SU-DHL-6 (cell line): ENCODE measurements around the gene FAXC.

ENCODE experiments used
- H2AFZ ChIP-seq: fragments of 200-600 bp; sonication (generic); 2 replicates; pipeline ENCODE4 v1.6.1; 2014; ENCODE audit warnings: low read depth, mild to moderate bottlenecking, moderate library complexity, mixed read lengths, antibody characterized with exemption, low read length; ENCODE audit not compliant: severe bottlenecking
- H3F3A ChIP-seq: fragments of 200-600 bp; shearing (Covaris generic); 2 replicates; pipeline ENCODE4 v1.6.0; 2016; ENCODE audit warnings: antibody characterized with exemption, mild to moderate bottlenecking; ENCODE audit not compliant: insufficient read depth
- H3K27ac ChIP-seq: fragments of 200-600 bp; sonication (generic); 2 replicates; pipeline ENCODE4 v1.5.1; 2016; ENCODE audit warnings: low read depth, mild to moderate bottlenecking, low read length, moderate library complexity, mixed read lengths
- H3K27me3 ChIP-seq: fragments of 200-600 bp; sonication (generic), shearing (Covaris generic); 2 replicates; pipeline ENCODE4 v1.6.0; 2014; ENCODE audit warnings: mild to moderate bottlenecking, low read length
- H3K36me3 ChIP-seq: fragments of 200-600 bp; sonication (generic); 2 replicates; pipeline ENCODE4 v1.6.1; 2014; ENCODE audit warnings: mild to moderate bottlenecking, low read length, mixed read lengths
- H3K4me2 ChIP-seq: fragments of 300-600, 200-600 bp; shearing (Covaris generic), sonication (generic); 2 replicates; pipeline ENCODE4 v1.6.0; 2014; ENCODE audit warnings: low read length, low read depth, mild to moderate bottlenecking; ENCODE audit not compliant: poor library complexity, severe bottlenecking
- H3K4me3 ChIP-seq: fragments of 200-600 bp; sonication (generic); 2 replicates; pipeline ENCODE4 v1.5.1; 2014; ENCODE audit warnings: antibody characterized with exemption, low read length, mild to moderate bottlenecking, mixed read lengths; ENCODE audit not compliant: insufficient read depth, poor library complexity, severe bottlenecking
- H3K79me2 ChIP-seq: fragments of 200-600 bp; sonication (generic); 2 replicates; pipeline ENCODE4 v1.6.1; 2014; ENCODE audit warnings: mild to moderate bottlenecking, low read length, moderate library complexity; ENCODE audit not compliant: insufficient read depth
- H3K9ac ChIP-seq: fragments of 200-600 bp; sonication (generic); 2 replicates; pipeline ENCODE4 v1.7.0; 2014; ENCODE audit warnings: mild to moderate bottlenecking, low read length
- H3K9me2 ChIP-seq: fragments of 200-600 bp; sonication (generic); replicated peaks from 2 replicates; pipeline ENCODE4 v1.6.1; 2014; ENCODE audit warnings: low read length; ENCODE audit not compliant: insufficient read depth
- H3K9me3 ChIP-seq: fragments of 200-600 bp; sonication (generic); 2 replicates; pipeline ENCODE4 v1.6.1; 2014; ENCODE audit warnings: low read length, mixed read lengths; ENCODE audit not compliant: insufficient read depth
- H4K20me1 ChIP-seq: fragments of 200-600 bp; sonication (generic); 2 replicates; pipeline ENCODE4 v1.6.1; 2014; ENCODE audit warnings: low read depth, mild to moderate bottlenecking, antibody characterized with exemption, low read length, moderate library complexity, mixed read lengths
- CTCF ChIP-seq: fragments of 200-600 bp; sonication (generic); IDR thresholded peaks from one replicate; pipeline ENCODE4 v1.5.1; 2017; ENCODE audit warnings: antibody characterized with exemption, mild to moderate bottlenecking, low read length, moderate library complexity; ENCODE audit not compliant: insufficient read depth, poor library complexity, severe bottlenecking
- EZH2phosphoT487 ChIP-seq: fragments of 200-600 bp; sonication (generic), shearing (Covaris generic); conservative IDR thresholded peaks from 2 replicates; pipeline ENCODE4 v1.6.1; 2018; ENCODE audit warnings: mild to moderate bottlenecking, antibody characterized with exemption, low read length, moderate library complexity, mixed read lengths

The FAXC gene

GRCh38 chr6:99345164-99345563, 4.3 kb downstream of the FAXC start:
- TF ChIP-seq EZH2phosphoT487 = no peak
- TF ChIP-seq CTCF = no peak
- Histone ChIP-seq H3K27me3 (no peaks in the 10 kb centered on the region), H3K36me3 (no peaks in the 10 kb centered on the region), H3K27ac (no peak overlapping the region), H3K79me2 (no peaks in the 10 kb centered on the region), H3K4me2 (no peak overlapping the region), H2AFZ (no peak overlapping the region), H3K4me3 (no peak overlapping the region), H4K20me1 (no peaks in the 10 kb centered on the region), H3K9me2 (no peaks in the 10 kb centered on the region), H3K9me3 (no peaks in the 10 kb centered on the region), H3K9ac (no peak overlapping the region), H3F3A (no peaks in the 10 kb centered on the region)

- Histone ChIP-seq H3K9ac (no peak overlapping the region), H3K27me3 (no peaks in the 10 kb centered on the region), H3K36me3 (no peaks in the 10 kb centered on the region), H3K4me2 (no peak overlapping the region), H3F3A (no peaks in the 10 kb centered on the region), H3K4me3 (no peak overlapping the region), H3K9me3 (no peaks in the 10 kb centered on the region), H4K20me1 (no peaks in the 10 kb centered on the region), H3K9me2 (no peaks in the 10 kb centered on the region), H2AFZ (no peak overlapping the region), H3K27ac (no peak overlapping the region), H3K79me2 (no peaks in the 10 kb centered on the region)
- no peak for TF ChIP-seq EZH2phosphoT487
- no peak for TF ChIP-seq CTCF
Measured at GRCh38 chr6:99344289-99344688, 5.2 kb downstream of the FAXC start.

- H3K27me3 ChIP-seq = no peaks in the 10 kb centered on the region
- TF ChIP-seq EZH2phosphoT487 = no peak
- TF ChIP-seq CTCF = no peak
- H3K9ac ChIP-seq = no peak overlapping the region
- no peak overlapping the region for H2AFZ ChIP-seq
- no peaks in the 10 kb centered on the region for H3K9me2 ChIP-seq
- H3K4me3 ChIP-seq = no peak overlapping the region
- H4K20me1 ChIP-seq = no peaks in the 10 kb centered on the region
- no peaks in the 10 kb centered on the region for H3F3A ChIP-seq
- no peak overlapping the region for H3K27ac ChIP-seq
- no peaks in the 10 kb centered on the region for H3K9me3 ChIP-seq
- no peaks in the 10 kb centered on the region for H3K79me2 ChIP-seq
- H3K36me3 ChIP-seq = no peaks in the 10 kb centered on the region
- H3K4me2 ChIP-seq = no peak overlapping the region
Measured at GRCh38 chr6:99341862-99342455, 7.5 kb downstream of the FAXC start.
